ENCODE results near the gene CBX2. TPM values are rescaled to one million over a fixed set of nuclear protein-coding genes. Genes with fewer than 3 reads are reported as not detected.

CBX2 gene
- total RNA-seq, 4 donors from 2014 or later = 0.81 to 2.5 (median 2.0) TPM

- H3K27ac ChIP-seq = no peak overlapping the region
- no peak for TF ChIP-seq EP300 (IDR thresholded peaks at IDR 0.05)
- 100% methylated on average over 2 of the region's 5 CpGs; no CpG with 5 or more reads in 1 of the 2 donors for WGBS, 2 donors (ENCODE audit: low coverage in 1 of 2)
- H3K9me3 ChIP-seq = no peaks in the 10 kb centered on the region
- peaks cover 0 to 13% (median 0%) of the 10 kb centered on the region in 3 donors for H3K4me1 ChIP-seq
- no peaks in the 10 kb centered on the region for H3K27me3 ChIP-seq
- ATAC-seq = no peak
- no peak overlapping the region for H3K4me3 ChIP-seq
- no peaks in the 10 kb centered on the region for H3K36me3 ChIP-seq
Measured at GRCh38 chr17:79730437-79730768, 47.5 kb upstream of the CBX2 start.

GRCh38 chr17:79730769-79731483, 47.0 kb upstream of the CBX2 start, which contains the start of gene ENPP7:
TSS of gene ENPP7 (plus strand) at chr17:79730943. CDS start at chr17:79731140, 197 bp downstream.
- TF ChIP-seq POLR2AphosphoS5 (IDR thresholded peaks at IDR 0.05) (no peak), CTCF (IDR thresholded peaks at IDR 0.05) (no peak), POLR2A (IDR thresholded peaks at IDR 0.05) (no peak), EP300 (IDR thresholded peaks at IDR 0.05) (no peak)
- no peaks in the 10 kb centered on the region for H3K27me3 ChIP-seq
- H3K36me3 ChIP-seq = no peaks in the 10 kb centered on the region
- H3K4me3 ChIP-seq = no peak within 1 kb of the TSS
- 73 to 100% methylated on average over 2 of the region's 33 CpGs for WGBS, 2 donors (ENCODE audit: low coverage in 1 of 2)
- H3K27ac ChIP-seq = no peak within 1 kb of the TSS
- no peak for ATAC-seq
- H3K4me1 ChIP-seq = peaks cover 0 to 13% (median 0%) of the 10 kb centered on the region in 3 donors
- no peaks in the 10 kb centered on the region for H3K9me3 ChIP-seq

GRCh38 chr17:79732254-79732653, 45.7 kb upstream of the CBX2 start:
- H3K4me1 ChIP-seq = peaks cover 0 to 13% (median 0%) of the 10 kb centered on the region in 3 donors
- WGBS, 2 donors (ENCODE audit: low coverage in 1 of 2) = 87 to 90% methylated on average over 3 to 8 of the region's 10 CpGs
- no peak overlapping the region for H3K4me3 ChIP-seq
- peaks cover 8% of the 10 kb centered on the region for H3K27me3 ChIP-seq
- no peak for TF ChIP-seq POLR2AphosphoS5 (IDR thresholded peaks at IDR 0.05)
- TF ChIP-seq POLR2A (IDR thresholded peaks at IDR 0.05) = no peak
- TF ChIP-seq EP300 (IDR thresholded peaks at IDR 0.05) = no peak
- TF ChIP-seq CTCF (IDR thresholded peaks at IDR 0.05) = no peak
- ATAC-seq = no peak
- H3K9me3 ChIP-seq = no peaks in the 10 kb centered on the region
- no peaks in the 10 kb centered on the region for H3K36me3 ChIP-seq
- no peak overlapping the region for H3K27ac ChIP-seq

GRCh38 chr17:79732804-79733691, 44.9 kb upstream of the CBX2 start:
- WGBS, 2 donors (ENCODE audit: low coverage in 1 of 2) = 57% methylated on average over 5 to 8 of the region's 35 CpGs
- H3K27me3 ChIP-seq = peaks cover 16% of the 10 kb centered on the region
- TF ChIP-seq POLR2AphosphoS5 (IDR thresholded peaks at IDR 0.05) (no peak), EP300 (IDR thresholded peaks at IDR 0.05) (no peak), POLR2A (IDR thresholded peaks at IDR 0.05) (no peak), CTCF (IDR thresholded peaks at IDR 0.05) (no peak)
- peak overlapping the region in 1 of 2 donors; percentile 20 for H3K4me3 ChIP-seq
- H3K36me3 ChIP-seq = no peaks in the 10 kb centered on the region
- H3K4me1 ChIP-seq = peaks cover 0 to 11% (median 0%) of the 10 kb centered on the region in 3 donors
- no peaks in the 10 kb centered on the region for H3K9me3 ChIP-seq
- no peak for ATAC-seq
- H3K27ac ChIP-seq = no peak overlapping the region

- Histone ChIP-seq H3K9me3 (no peaks in the 10 kb centered on the region), H3K27ac (no peak overlapping the region), H3K4me3 (no peak overlapping the region), H3K36me3 (no peaks in the 10 kb centered on the region), H3K4me1 (peaks cover 0 to 5% (median 0%) of the 10 kb centered on the region in 3 donors), H3K27me3 (peaks cover 22% of the 10 kb centered on the region)
- TF ChIP-seq POLR2AphosphoS5 (IDR thresholded peaks at IDR 0.05) (no peak), EP300 (IDR thresholded peaks at IDR 0.05) (no peak), POLR2A (IDR thresholded peaks at IDR 0.05) (no peak), CTCF (IDR thresholded peaks at IDR 0.05) (no peak)
- no CpG with 5 or more reads among the region's 9 CpGs for WGBS, 2 donors (ENCODE audit: low coverage in 1 of 2)
- no peak for ATAC-seq
Measured at GRCh38 chr17:79733692-79734070, 44.3 kb upstream of the CBX2 start.
